CD14-positive monocyte (primary cell): ENCODE measurements around the gene AXIN1. TPM values are rescaled to one million over a fixed set of nuclear protein-coding genes. Genes with fewer than 3 reads are reported as not detected.

Experiments
- DNase-seq, 3 donors: peaks; one replicate each; pipeline ENCODE4 v3.0.0-alpha.2; 2011 to 2022
- H2AFZ ChIP-seq: 2 replicates; pipeline ENCODE4 v1.6.0; 2012; ENCODE audit warnings: mild to moderate bottlenecking, low read depth, low read length, inconsistent platforms; ENCODE audit not compliant: insufficient read depth, poor library complexity, severe bottlenecking
- H3K27ac ChIP-seq, 2 donors: 1 replicate in 1 of 2; 2 replicates in 1 of 2; pipeline ENCODE4 v1.5.1; 2012 to 2013; ENCODE audit warnings: low read length in 2 of 2, control low read depth in 1 of 2, inconsistent platforms in 1 of 2, low read depth in 1 of 2, mild to moderate bottlenecking in 1 of 2
- H3K27me3 ChIP-seq, 2 donors: one replicate each; pipeline versions ENCODE4 v1.6.0 to v1.6.1; 2011 to 2013; ENCODE audit warnings: low read length in 2 of 2; ENCODE audit not compliant: control insufficient read depth in 2 of 2, insufficient read depth in 2 of 2
- H3K36me3 ChIP-seq, 2 donors: replicated peaks in 1 of 2; 1 replicate in 1 of 2; 2 replicates in 1 of 2; pipeline versions ENCODE4 v1.5.1 to v1.6.1; 2012 to 2013; ENCODE audit warnings: low read length in 2 of 2, control low read depth in 1 of 2, inconsistent platforms in 1 of 2, mild to moderate bottlenecking in 1 of 2; ENCODE audit not compliant: insufficient read depth in 2 of 2, control insufficient read depth in 1 of 2
- H3K4me1 ChIP-seq, 2 donors: 1 replicate in 1 of 2; 2 replicates in 1 of 2; pipeline versions ENCODE4 v1.5.1 to v1.6.1; 2012 to 2013; ENCODE audit warnings: low read length in 2 of 2, control low read depth in 1 of 2, inconsistent platforms in 1 of 2, mild to moderate bottlenecking in 1 of 2, moderate library complexity in 1 of 2; ENCODE audit not compliant: insufficient read depth in 2 of 2, control insufficient read depth in 1 of 2
- H3K4me2 ChIP-seq: replicated peaks from 2 replicates; pipeline ENCODE3; 2012; ENCODE audit warnings: low read length, moderate library complexity, mild to moderate bottlenecking; ENCODE audit not compliant: poor library complexity, severe bottlenecking; ENCODE audit errors: extremely low read depth
- H3K4me3 ChIP-seq, 3 experiments: fragments of 200-600 bp in 1 of 3; sonication (generic) in 1 of 3; replicated peaks in 1 of 3; 1 replicate in 2 of 3; 2 replicates in 1 of 3; pipeline ENCODE4 v1.5.1; 2011 to 2013; ENCODE audit warnings: low read length in 3 of 3, mild to moderate bottlenecking in 3 of 3, control low read depth in 2 of 3, low read depth in 2 of 3, inconsistent platforms in 1 of 3, moderate library complexity in 1 of 3
- H3K79me2 ChIP-seq: 2 replicates; pipeline ENCODE4 v1.6.0; 2012; ENCODE audit warnings: mild to moderate bottlenecking, control low read depth, inconsistent platforms, low read length, moderate library complexity; ENCODE audit not compliant: insufficient read depth
- H3K9ac ChIP-seq: 2 replicates; pipeline ENCODE4 v1.6.0; 2017; ENCODE audit warnings: low read length, mild to moderate bottlenecking; ENCODE audit not compliant: insufficient read depth, poor library complexity, severe bottlenecking
- H3K9me3 ChIP-seq, 2 donors: replicated peaks in 1 of 2; 1 replicate in 1 of 2; 2 replicates in 1 of 2; pipeline versions ENCODE4 v1.5.1 to v1.6.1; 2012 to 2013; ENCODE audit warnings: low read length in 2 of 2, control low read depth in 1 of 2; ENCODE audit not compliant: control insufficient read depth in 1 of 2, insufficient read depth in 1 of 2
- H4K20me1 ChIP-seq: 2 replicates; pipeline ENCODE4 v1.6.0; 2012; ENCODE audit warnings: mild to moderate bottlenecking, low read length, control low read depth, moderate library complexity; ENCODE audit not compliant: insufficient read depth
- H3K27ac Mint-ChIP-seq, 7 donors: one replicate each; pipeline ENCODE4 v1.8.0; 2020; ENCODE audit warnings: mild to moderate bottlenecking in 7 of 7, mixed read lengths in 7 of 7, moderate library complexity in 6 of 7, inconsistent platforms in 2 of 7
- H3K27me3 Mint-ChIP-seq, 3 donors: one replicate each; pipeline ENCODE4 v1.8.0; 2021 to 2022; ENCODE audit warnings: low read depth in 3 of 3, mild to moderate bottlenecking in 3 of 3, mixed read lengths in 3 of 3, moderate library complexity in 3 of 3, inconsistent platforms in 1 of 3
- H3K36me3 Mint-ChIP-seq, 2 donors: one replicate each; pipeline ENCODE4 v1.8.0; 2020; ENCODE audit warnings: mixed read lengths in 2 of 2, inconsistent platforms in 1 of 2, mild to moderate bottlenecking in 1 of 2
- H3K4me1 Mint-ChIP-seq: one replicate; pipeline ENCODE4 v1.8.0; 2020; ENCODE audit warnings: mild to moderate bottlenecking, mixed read lengths
- H3K4me3 Mint-ChIP-seq, 2 donors: one replicate each; pipeline ENCODE4 v1.8.0; 2020; ENCODE audit warnings: mild to moderate bottlenecking in 2 of 2, mixed read lengths in 2 of 2, moderate library complexity in 1 of 2
- H3K9me3 Mint-ChIP-seq, 7 donors: one replicate each; pipeline ENCODE4 v1.8.0; 2020 to 2022; ENCODE audit warnings: mixed read lengths in 7 of 7, mild to moderate bottlenecking in 6 of 7, moderate library complexity in 6 of 7, inconsistent platforms in 2 of 7
- WGBS: methylation state at CpG from one replicate; pipeline ENCODE4 v1.1.5; 2013; ENCODE audit warnings: missing lambda C conversion rate; ENCODE audit not compliant: insufficient coverage; 5-methylcytosine and 5-hydroxymethylcytosine counted together
- intact Hi-C, 2 donors: fragments of 100-400 bp; cut with micrococcal nuclease; formaldehyde crosslinking; loops; one replicate each; pipeline versions ENCODE4 v1.15.0 to v1.15.1; 2023
- polyA plus RNA-seq, 3 donors: library from polyadenylated mRNA; depleted of rRNA in 1 of 3; unstranded in 2 of 3; stranded (reverse) in 1 of 3; fragments of 300-500 nt in 2 of 3; fragments of >200 nt in 1 of 3; fragmentation: Illumina TruSeq in 2 of 3; gene quantifications; 1 replicate in 2 of 3; 2 replicates in 1 of 3; pipeline ENCODE4 v1.2.3, GENCODE V29; 2012 to 2021
- TF ChIP-seq, protein P1 (sequence below): fragments of 200-600 bp; IDR thresholded peaks from one replicate; pipeline ENCODE4 v1.8.0; 2022; ENCODE audit warnings: antibody characterized with exemption, mild to moderate bottlenecking

The AXIN1 gene
- polyA plus RNA-seq, 3 donors: 0.30 to 20.9 (median 0.74) TPM

DNA sequence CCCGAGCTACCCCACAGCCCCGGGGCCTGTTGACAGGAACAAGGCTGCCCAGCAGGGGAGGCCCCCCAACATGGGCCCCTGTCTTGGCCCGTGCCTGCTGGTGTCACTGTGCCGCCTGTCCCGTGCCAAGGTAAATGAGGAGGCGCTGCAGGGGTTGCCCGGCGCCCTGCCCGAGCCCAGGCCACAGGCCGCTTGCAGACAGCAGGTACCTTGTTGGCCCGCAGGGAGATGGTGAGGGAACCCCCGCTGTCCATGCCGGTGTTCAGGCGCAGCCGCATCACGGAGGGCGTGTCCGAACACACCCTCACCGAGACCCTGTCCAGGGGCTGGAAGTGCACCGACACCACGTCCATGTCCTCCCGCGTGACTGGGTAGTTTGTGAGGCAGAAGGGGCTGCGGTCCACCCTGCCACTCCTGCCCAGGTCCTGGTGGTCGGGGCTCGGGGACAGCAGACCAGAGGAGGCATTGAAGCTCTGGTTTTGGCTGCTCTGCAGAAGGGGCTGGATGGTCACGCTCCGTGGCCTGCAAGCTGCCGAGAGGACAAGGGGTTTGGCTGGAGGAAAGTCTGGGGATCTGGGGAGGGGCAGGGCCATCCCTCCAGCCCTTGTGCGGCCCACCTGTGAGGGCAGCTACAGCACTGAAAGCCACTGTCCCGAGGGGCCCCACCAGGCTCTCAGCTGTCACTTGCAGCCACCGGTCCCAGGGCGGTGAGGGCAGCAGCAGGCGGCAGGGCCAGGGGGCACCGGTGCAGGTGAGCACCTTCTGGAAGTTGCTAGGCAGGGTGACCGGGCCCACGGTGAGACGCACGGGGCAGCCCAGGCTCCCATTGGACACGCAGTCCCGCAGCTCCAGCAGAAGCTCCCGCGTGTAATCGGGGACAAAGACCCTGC is 23.6 kb upstream of the AXIN1 start:
- peaks cover 31% of the 10 kb centered on the region for H4K20me1 ChIP-seq
- Mint-ChIP-seq H3K27ac (no peak overlapping the region), H3K4me3 (no peak overlapping the region), H3K27me3 (peaks cover 2 to 3% (median 2%) of the 10 kb centered on the region in 3 donors), H3K36me3 (peaks cover 29 to 58% of the 10 kb centered on the region in 2 donors), H3K9me3 (no peaks in the 10 kb centered on the region), H3K4me1 (peaks cover 12% of the 10 kb centered on the region)
- H3K79me2 ChIP-seq: peaks cover 25% of the 10 kb centered on the region
- H3K27ac ChIP-seq: no peak overlapping the region
- intact Hi-C loops: no loop called here
- TF ChIP-seq, protein P1, sequence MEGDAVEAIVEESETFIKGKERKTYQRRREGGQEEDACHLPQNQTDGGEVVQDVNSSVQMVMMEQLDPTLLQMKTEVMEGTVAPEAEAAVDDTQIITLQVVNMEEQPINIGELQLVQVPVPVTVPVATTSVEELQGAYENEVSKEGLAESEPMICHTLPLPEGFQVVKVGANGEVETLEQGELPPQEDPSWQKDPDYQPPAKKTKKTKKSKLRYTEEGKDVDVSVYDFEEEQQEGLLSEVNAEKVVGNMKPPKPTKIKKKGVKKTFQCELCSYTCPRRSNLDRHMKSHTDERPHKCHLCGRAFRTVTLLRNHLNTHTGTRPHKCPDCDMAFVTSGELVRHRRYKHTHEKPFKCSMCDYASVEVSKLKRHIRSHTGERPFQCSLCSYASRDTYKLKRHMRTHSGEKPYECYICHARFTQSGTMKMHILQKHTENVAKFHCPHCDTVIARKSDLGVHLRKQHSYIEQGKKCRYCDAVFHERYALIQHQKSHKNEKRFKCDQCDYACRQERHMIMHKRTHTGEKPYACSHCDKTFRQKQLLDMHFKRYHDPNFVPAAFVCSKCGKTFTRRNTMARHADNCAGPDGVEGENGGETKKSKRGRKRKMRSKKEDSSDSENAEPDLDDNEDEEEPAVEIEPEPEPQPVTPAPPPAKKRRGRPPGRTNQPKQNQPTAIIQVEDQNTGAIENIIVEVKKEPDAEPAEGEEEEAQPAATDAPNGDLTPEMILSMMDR: no peak
- no peaks in the 10 kb centered on the region for H3K27me3 ChIP-seq
- H3K4me1 ChIP-seq: peaks cover 14 to 19% of the 10 kb centered on the region in 2 donors
- peaks cover 56 to 65% of the 10 kb centered on the region in 2 donors for H3K36me3 ChIP-seq
- no peak overlapping the region for H3K9ac ChIP-seq
- H3K9me3 ChIP-seq: no peaks in the 10 kb centered on the region
- no peak overlapping the region for H3K4me3 ChIP-seq
- DNase-seq: no peak
- WGBS: 98% methylated on average over 44 of the region's 44 CpGs
- H3K4me2 ChIP-seq: no peak overlapping the region
- H2AFZ ChIP-seq: no peak overlapping the region

DNA sequence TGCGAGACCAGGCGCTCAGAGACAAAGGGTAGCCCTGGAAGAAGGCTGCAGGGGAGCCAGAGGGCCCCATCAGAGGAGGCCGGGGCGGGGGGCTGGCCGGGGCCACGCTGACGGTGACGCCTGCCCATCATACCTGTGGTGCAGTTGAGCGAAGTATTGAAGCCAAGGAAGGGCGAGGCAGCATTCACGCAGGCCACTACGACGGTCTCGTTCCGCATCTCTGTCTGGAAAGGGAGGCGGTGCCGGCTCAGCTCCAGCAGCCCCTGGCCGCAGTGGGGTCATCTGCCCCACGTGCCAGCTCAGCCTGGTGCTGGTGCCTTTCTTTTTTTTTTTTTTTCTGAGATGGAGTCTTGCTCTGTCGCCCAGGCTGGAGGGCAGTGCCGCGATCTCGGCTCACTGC is 22.7 kb upstream of the AXIN1 start:
- no peak for DNase-seq
- intact Hi-C loops: no loop called here

More for the DNA sequence above, 22.7 kb upstream of the AXIN1 start:
- no peak overlapping the region for H3K27ac Mint-ChIP-seq
- Histone ChIP-seq H4K20me1 (peaks cover 22% of the 10 kb centered on the region), H3K27ac (no peak overlapping the region), H3K4me2 (no peak overlapping the region), H3K36me3 (peaks cover 56 to 65% of the 10 kb centered on the region in 2 donors), H3K9ac (no peak overlapping the region), H2AFZ (no peak overlapping the region), H3K4me3 (no peak overlapping the region), H3K9me3 (no peaks in the 10 kb centered on the region), H3K4me1 (peaks cover 12 to 17% of the 10 kb centered on the region in 2 donors), H3K79me2 (peaks cover 15% of the 10 kb centered on the region), H3K27me3 (no peaks in the 10 kb centered on the region)
- peaks cover 29 to 58% of the 10 kb centered on the region in 2 donors for H3K36me3 Mint-ChIP-seq
- H3K9me3 Mint-ChIP-seq: no peaks in the 10 kb centered on the region
- H3K4me3 Mint-ChIP-seq: no peak overlapping the region
- H3K4me1 Mint-ChIP-seq: peaks cover 12% of the 10 kb centered on the region
- WGBS: 97% methylated on average over 23 of the region's 23 CpGs
- H3K27me3 Mint-ChIP-seq: peaks cover 0 to 3% (median 2%) of the 10 kb centered on the region in 3 donors
- TF ChIP-seq, protein P1: no peak
